SK-N-SH (cell line): ENCODE results near the gene TMEM151A.

ENCODE experiments used
- MAX ChIP-seq: IDR thresholded peaks from 2 replicates; pipeline ENCODE4 v1.4.0; 2012; ENCODE audit warnings: low read depth
- SIN3A ChIP-seq: IDR thresholded peaks from 2 replicates; pipeline ENCODE4 v1.6.1; 2012; ENCODE audit warnings: low read depth, mild to moderate bottlenecking, low read length, moderate library complexity, borderline replicate concordance

GRCh38 chr11:66286699-66287098, 5.0 kb upstream of the TMEM151A start:
- TF ChIP-seq SIN3A (no peak), MAX (no peak)
